Fibroblast of lung (primary cell): ENCODE measurements around the gene ANKRD31.

Experiments used
- EZH2 ChIP-seq: IDR thresholded peaks from 2 replicates; pipeline ENCODE4 v1.5.1; 2012; ENCODE audit warnings: low read length, control low read depth, mild to moderate bottlenecking; ENCODE audit errors: missing control alignments
- TF ChIP-seq, protein P1 (sequence below), 2 donors: IDR thresholded peaks in 1 of 2; conservative IDR thresholded peaks in 1 of 2; 1 replicate in 1 of 2; 2 replicates in 1 of 2; pipeline ENCODE4 v1.5.1; 2011 to 2012; ENCODE audit warnings: low read length in 2 of 2, control low read depth in 1 of 2, inconsistent platforms in 1 of 2, low read depth in 1 of 2, mild to moderate bottlenecking in 1 of 2

DNA sequence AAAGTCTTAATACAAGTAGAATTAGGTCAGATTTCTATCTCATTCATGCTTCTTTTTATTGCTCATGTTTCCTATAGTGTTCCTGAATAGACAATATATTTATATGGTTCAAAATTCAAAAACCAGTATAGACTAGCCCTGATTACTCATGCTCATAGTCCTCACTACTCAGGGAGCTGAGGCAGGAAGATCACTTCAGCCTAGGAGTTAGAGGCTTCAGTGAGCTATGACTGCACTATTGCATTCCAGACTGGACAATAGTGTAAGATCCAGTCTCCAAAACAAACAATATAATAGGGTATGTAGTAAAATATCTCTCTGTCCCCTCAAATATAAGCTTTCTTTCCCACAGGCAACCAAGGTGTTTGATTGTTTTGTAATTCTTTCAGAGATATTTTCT is 2.4 kb downstream of the ANKRD31 start:
- TF ChIP-seq, protein P1, sequence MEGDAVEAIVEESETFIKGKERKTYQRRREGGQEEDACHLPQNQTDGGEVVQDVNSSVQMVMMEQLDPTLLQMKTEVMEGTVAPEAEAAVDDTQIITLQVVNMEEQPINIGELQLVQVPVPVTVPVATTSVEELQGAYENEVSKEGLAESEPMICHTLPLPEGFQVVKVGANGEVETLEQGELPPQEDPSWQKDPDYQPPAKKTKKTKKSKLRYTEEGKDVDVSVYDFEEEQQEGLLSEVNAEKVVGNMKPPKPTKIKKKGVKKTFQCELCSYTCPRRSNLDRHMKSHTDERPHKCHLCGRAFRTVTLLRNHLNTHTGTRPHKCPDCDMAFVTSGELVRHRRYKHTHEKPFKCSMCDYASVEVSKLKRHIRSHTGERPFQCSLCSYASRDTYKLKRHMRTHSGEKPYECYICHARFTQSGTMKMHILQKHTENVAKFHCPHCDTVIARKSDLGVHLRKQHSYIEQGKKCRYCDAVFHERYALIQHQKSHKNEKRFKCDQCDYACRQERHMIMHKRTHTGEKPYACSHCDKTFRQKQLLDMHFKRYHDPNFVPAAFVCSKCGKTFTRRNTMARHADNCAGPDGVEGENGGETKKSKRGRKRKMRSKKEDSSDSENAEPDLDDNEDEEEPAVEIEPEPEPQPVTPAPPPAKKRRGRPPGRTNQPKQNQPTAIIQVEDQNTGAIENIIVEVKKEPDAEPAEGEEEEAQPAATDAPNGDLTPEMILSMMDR (conservative IDR thresholded peaks at IDR 0.05 in 1 of 2, IDR thresholded peaks at IDR 0.05 in 1 of 2; ENCODE audit: low read depth in 1 of 2, low read length in 2 of 2), result no peak
- no peak for TF ChIP-seq EZH2
